ENCODE measurements around the gene MINDY4.

DNA sequence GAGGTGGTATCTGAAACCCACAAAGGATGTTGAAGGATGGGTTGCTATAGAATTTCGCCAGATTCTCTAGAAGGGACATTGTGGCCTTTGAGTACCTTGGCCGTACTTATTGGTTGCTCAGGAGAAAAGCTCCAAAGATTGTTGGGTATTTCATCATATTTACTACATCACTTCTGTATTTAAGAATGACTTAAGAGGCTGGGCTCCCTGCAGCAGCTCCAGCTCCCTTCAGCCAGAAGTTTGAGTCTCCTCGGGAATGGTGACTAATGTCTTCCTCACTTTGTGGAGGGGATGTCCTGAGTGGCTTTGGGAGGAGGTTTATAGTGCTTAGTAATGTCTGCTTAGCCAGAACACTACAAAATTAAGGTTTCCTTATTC lies 18.1 kb downstream of the MINDY4 start:
- TF ChIP-seq EP300 (IDR thresholded peaks at IDR 0.05) (no peak), CTCF (IDR thresholded peaks at IDR 0.05) (no peak), POLR2A (IDR thresholded peaks at IDR 0.05; ENCODE audit: low read depth) (no peak)
